A673 (cell line): ENCODE results near the gene STIMATE. TPM values are rescaled to one million over a fixed set of nuclear protein-coding genes. Genes with fewer than 3 reads are reported as not detected.

Source experiments
- BruUV-seq: library from RNA; stranded (reverse); fragments of 400-500 nt; replicated peaks from 2 replicates; lab custom pipeline; 2021; lab: Mats Ljungman, UMichigan
- CTCF ChIA-PET: fragments of 300-600 bp; sonication (Branson Sonifier 250); formaldehyde crosslinking; loops from one replicate; lab custom pipeline; 2022; ENCODE audit warnings: antibody characterized with exemption; lab: Charles Lee
- POLR2A ChIA-PET: fragments of 300-600 bp; sonication (Branson Sonifier 250); formaldehyde crosslinking; loops from one replicate; lab custom pipeline; 2022; ENCODE audit warnings: antibody characterized with exemption; ENCODE audit not compliant: low non-redundant PET; lab: Charles Lee
- DNase-seq: peaks from one replicate; pipeline ENCODE4 v3.0.0-alpha.2; 2015; ENCODE audit warnings: low spot score
- H3K27ac ChIP-seq: fragments of 200-600 bp; sonication (generic); 2 replicates; pipeline ENCODE4 v1.5.1; 2016; ENCODE audit warnings: mixed run types, low read depth, mild to moderate bottlenecking, mixed read lengths, antibody characterized with exemption, low read length; ENCODE audit not compliant: poor library complexity, severe bottlenecking
- H3K27me3 ChIP-seq: fragments of 200-600 bp; sonication (generic); replicated peaks from 2 replicates; pipeline ENCODE4 v1.6.1; 2017; ENCODE audit warnings: mixed run types, low read depth, mild to moderate bottlenecking, mixed read lengths, antibody characterized with exemption, low read length; ENCODE audit not compliant: insufficient read depth, poor library complexity
- H3K36me3 ChIP-seq: fragments of 200-600 bp; sonication (generic); 2 replicates; pipeline ENCODE4 v1.6.1; 2016; ENCODE audit warnings: mixed run types, mild to moderate bottlenecking, mixed read lengths, antibody characterized with exemption, low read length; ENCODE audit not compliant: insufficient read depth, poor library complexity, severe bottlenecking
- H3K4me1 ChIP-seq: fragments of 200-600 bp; sonication (generic); 2 replicates; pipeline ENCODE4 v1.6.1; 2017; ENCODE audit warnings: mixed run types, mild to moderate bottlenecking, mixed read lengths, antibody characterized with exemption, low read length; ENCODE audit not compliant: insufficient read depth, poor library complexity, severe bottlenecking
- H3K4me3 ChIP-seq: fragments of 200-600 bp; sonication (generic); 2 replicates; pipeline ENCODE4 v1.5.1; 2016; ENCODE audit warnings: low read depth, mixed run types, mild to moderate bottlenecking, mixed read lengths, low read length; ENCODE audit not compliant: poor library complexity, severe bottlenecking
- H3K9me3 ChIP-seq: fragments of 200-600 bp; sonication (generic); 2 replicates; pipeline ENCODE4 v1.6.1; 2016; ENCODE audit warnings: mixed run types, low read depth, mild to moderate bottlenecking, mixed read lengths, antibody characterized with exemption, low read length; ENCODE audit not compliant: poor library complexity, severe bottlenecking
- EZH2 ChIP-seq: fragments of 200-600 bp; sonication (generic); IDR thresholded peaks from 2 replicates; pipeline ENCODE4 v1.6.1; 2017; ENCODE audit warnings: borderline replicate concordance, low read depth, mild to moderate bottlenecking, mixed read lengths, antibody characterized with exemption, low read length; ENCODE audit not compliant: poor library complexity, severe bottlenecking
- intact Hi-C: fragments of 100-400 bp; cut with micrococcal nuclease; formaldehyde crosslinking; loops from one replicate; pipeline ENCODE4 v1.10.0; 2022; ENCODE audit not compliant: unreplicated experiment
- total RNA-seq: library from RNA; stranded (reverse); gene quantifications from 2 replicates; pipeline ENCODE4 v1.2.3, GENCODE V29; 2021
- TF ChIP-seq, protein P1 (sequence below): fragments of 300-800, 200-600 bp; sonication (generic); conservative IDR thresholded peaks from 2 replicates; pipeline ENCODE4 v1.5.1; 2017; ENCODE audit warnings: low read depth, mild to moderate bottlenecking, antibody characterized with exemption, low read length, moderate library complexity, mixed read lengths

Gene STIMATE
- total RNA-seq, 1 experiment from 2014 or later = 11.3 TPM

GRCh38 chr3:52926554-52926953 lies 29.2 kb upstream of the STIMATE start:
- no peak overlapping the region for H3K27ac ChIP-seq
- no peak overlapping the region for H3K4me3 ChIP-seq
- no peaks in the 10 kb centered on the region for H3K4me1 ChIP-seq
- H3K36me3 ChIP-seq = no peaks in the 10 kb centered on the region
- ChIA-PET POLR2A (no interaction called here), CTCF (no interaction called here)
- BruUV-seq = no TSS peak
- no peak for DNase-seq
- H3K9me3 ChIP-seq = no peaks in the 10 kb centered on the region
- intact Hi-C loops = no loop called here
- no peaks in the 10 kb centered on the region for H3K27me3 ChIP-seq
- TF ChIP-seq, protein P1, sequence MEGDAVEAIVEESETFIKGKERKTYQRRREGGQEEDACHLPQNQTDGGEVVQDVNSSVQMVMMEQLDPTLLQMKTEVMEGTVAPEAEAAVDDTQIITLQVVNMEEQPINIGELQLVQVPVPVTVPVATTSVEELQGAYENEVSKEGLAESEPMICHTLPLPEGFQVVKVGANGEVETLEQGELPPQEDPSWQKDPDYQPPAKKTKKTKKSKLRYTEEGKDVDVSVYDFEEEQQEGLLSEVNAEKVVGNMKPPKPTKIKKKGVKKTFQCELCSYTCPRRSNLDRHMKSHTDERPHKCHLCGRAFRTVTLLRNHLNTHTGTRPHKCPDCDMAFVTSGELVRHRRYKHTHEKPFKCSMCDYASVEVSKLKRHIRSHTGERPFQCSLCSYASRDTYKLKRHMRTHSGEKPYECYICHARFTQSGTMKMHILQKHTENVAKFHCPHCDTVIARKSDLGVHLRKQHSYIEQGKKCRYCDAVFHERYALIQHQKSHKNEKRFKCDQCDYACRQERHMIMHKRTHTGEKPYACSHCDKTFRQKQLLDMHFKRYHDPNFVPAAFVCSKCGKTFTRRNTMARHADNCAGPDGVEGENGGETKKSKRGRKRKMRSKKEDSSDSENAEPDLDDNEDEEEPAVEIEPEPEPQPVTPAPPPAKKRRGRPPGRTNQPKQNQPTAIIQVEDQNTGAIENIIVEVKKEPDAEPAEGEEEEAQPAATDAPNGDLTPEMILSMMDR = no peak
- TF ChIP-seq EZH2 = no peak

- TF ChIP-seq, protein P1 = no peak
- TF ChIP-seq EZH2 = no peak
- Histone ChIP-seq H3K9me3 (no peaks in the 10 kb centered on the region), H3K4me1 (no peaks in the 10 kb centered on the region), H3K36me3 (no peaks in the 10 kb centered on the region), H3K27me3 (no peaks in the 10 kb centered on the region), H3K27ac (no peak overlapping the region), H3K4me3 (no peak overlapping the region)
- CTCF ChIA-PET = no interaction called here
- POLR2A ChIA-PET = no interaction called here
- no TSS peak for BruUV-seq
- no peak for DNase-seq
- intact Hi-C loops = no loop called here
These were observed 28.3 kb upstream of the STIMATE start for GRCh38 chr3:52925405-52926313.

DNA sequence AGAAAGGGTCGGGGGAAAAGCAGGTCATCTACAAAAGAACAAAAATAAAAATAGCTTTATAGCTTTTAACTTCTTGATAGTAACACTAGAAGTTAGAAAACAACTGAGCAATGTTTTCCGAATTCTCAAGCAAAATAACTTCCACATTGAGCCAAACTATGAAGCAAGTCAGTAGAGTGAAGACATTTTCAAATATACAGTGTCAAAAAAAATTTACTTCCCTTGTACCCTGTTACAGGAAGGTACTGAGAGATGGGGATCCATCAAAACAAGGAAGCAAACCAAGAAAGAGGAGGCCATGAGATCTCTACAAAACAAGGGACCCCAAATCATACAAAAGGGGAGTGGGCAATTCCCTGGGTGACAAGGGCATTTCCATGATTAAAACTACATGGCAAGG lies 26.6 kb upstream of the STIMATE start:
- no peaks in the 10 kb centered on the region for H3K9me3 ChIP-seq
- no TSS peak for BruUV-seq
- H3K27me3 ChIP-seq = no peaks in the 10 kb centered on the region
- POLR2A ChIA-PET = no interaction called here
- CTCF ChIA-PET = no interaction called here
- H3K4me3 ChIP-seq = no peak overlapping the region
- no peaks in the 10 kb centered on the region for H3K4me1 ChIP-seq
- H3K36me3 ChIP-seq = no peaks in the 10 kb centered on the region
- DNase-seq = no peak
- TF ChIP-seq, protein P1 = no peak
- TF ChIP-seq EZH2 = no peak
- intact Hi-C loops = no loop called here
- H3K27ac ChIP-seq = no peak overlapping the region
